K562 (cell line): ENCODE data around the gene FRRS1. TPM values are rescaled to one million over a fixed set of nuclear protein-coding genes. Genes with fewer than 3 reads are reported as not detected.

Experiments used
- ETS2 ChIP-seq: IDR thresholded peaks from 2 replicates; pipeline ENCODE4 v1.6.1; 2016; ENCODE audit warnings: borderline replicate concordance, missing genetic modification characterization, mild to moderate bottlenecking, moderate library complexity, missing compliant biosample characterization; ENCODE audit not compliant: poor library complexity, severe bottlenecking
- KDM1A ChIP-seq, 2 experiments: fragments of 450-650 bp; IDR thresholded peaks; 2 replicates each; pipeline ENCODE4 v1.6.1; 2016; ENCODE audit warnings: mild to moderate bottlenecking in 2 of 2
- polyA plus RNA-seq, 8 experiments: library from polyadenylated mRNA; depleted of rRNA in 4 of 8; stranded (reverse) in 5 of 8; unstranded in 3 of 8; fragments of >200 nt; fragmentation: Nextera tagmentation in 2 of 8; fragmentation: Illumina TruSeq in 1 of 8; extraction: Ambion mirVana in 2 of 8; extraction: Trizol in 1 of 8; gene quantifications; 2 replicates each; pipeline versions ENCODE4 v1.2.1 to v1.2.3, GENCODE V29; 2011 to 2014; ENCODE audit warnings: inconsistent platforms in 1 of 8, missing spikeins in 1 of 8
- total RNA-seq, 7 experiments: library from RNA; depleted of rRNA in 6 of 7; stranded (reverse); fragments of >200 nt in 6 of 7; fragmentation: Illumina TruSeq in 2 of 7; extraction: Trizol in 2 of 7; gene quantifications; 2 replicates each; pipeline versions ENCODE4 v1.2.1 to v1.2.3, GENCODE V29; 2011 to 2021; ENCODE audit warnings: low replicate concordance in 1 of 7
- TF ChIP-seq, protein P1 (sequence below): fragments of 200-600 bp; sonication (generic); IDR thresholded peaks from one replicate; pipeline ENCODE4 v1.6.1; 2012; ENCODE audit warnings: mild to moderate bottlenecking, low read depth, low read length, inconsistent platforms
- TF ChIP-seq, protein P2 (sequence below): sonication (generic); formaldehyde crosslinking; IDR thresholded peaks from 2 replicates; pipeline ENCODE4 v1.9.0; 2022; ENCODE audit warnings: mild to moderate bottlenecking, missing genetic modification reagents

FRRS1 gene
- total and polyA plus RNA-seq, 9 of the 15 experiments (the other 6 are each of a cell fraction or from before 2014, with no cell fraction given): 0.87 to 54.0 (median 23.7) TPM

DNA sequence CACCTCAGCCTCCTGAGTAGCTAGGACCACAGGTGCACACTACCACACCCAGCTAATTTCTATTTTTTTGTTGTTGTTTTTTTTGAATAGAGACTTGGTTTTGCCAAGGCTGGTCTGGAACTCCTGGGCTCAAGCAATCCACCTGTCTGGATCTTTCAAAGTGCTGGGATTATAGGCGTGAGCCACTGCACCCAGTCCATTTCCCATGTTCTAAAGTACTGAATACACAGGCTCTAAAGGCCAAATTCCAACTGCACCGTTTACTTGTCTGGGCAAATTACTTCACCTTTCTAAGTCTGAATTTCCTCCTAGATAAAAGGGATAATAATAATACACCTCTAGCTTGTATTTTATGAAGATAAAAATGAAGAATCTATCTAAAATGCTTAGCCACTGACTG lies 39.6 kb downstream of the FRRS1 start (continued):
- TF ChIP-seq, protein P1, sequence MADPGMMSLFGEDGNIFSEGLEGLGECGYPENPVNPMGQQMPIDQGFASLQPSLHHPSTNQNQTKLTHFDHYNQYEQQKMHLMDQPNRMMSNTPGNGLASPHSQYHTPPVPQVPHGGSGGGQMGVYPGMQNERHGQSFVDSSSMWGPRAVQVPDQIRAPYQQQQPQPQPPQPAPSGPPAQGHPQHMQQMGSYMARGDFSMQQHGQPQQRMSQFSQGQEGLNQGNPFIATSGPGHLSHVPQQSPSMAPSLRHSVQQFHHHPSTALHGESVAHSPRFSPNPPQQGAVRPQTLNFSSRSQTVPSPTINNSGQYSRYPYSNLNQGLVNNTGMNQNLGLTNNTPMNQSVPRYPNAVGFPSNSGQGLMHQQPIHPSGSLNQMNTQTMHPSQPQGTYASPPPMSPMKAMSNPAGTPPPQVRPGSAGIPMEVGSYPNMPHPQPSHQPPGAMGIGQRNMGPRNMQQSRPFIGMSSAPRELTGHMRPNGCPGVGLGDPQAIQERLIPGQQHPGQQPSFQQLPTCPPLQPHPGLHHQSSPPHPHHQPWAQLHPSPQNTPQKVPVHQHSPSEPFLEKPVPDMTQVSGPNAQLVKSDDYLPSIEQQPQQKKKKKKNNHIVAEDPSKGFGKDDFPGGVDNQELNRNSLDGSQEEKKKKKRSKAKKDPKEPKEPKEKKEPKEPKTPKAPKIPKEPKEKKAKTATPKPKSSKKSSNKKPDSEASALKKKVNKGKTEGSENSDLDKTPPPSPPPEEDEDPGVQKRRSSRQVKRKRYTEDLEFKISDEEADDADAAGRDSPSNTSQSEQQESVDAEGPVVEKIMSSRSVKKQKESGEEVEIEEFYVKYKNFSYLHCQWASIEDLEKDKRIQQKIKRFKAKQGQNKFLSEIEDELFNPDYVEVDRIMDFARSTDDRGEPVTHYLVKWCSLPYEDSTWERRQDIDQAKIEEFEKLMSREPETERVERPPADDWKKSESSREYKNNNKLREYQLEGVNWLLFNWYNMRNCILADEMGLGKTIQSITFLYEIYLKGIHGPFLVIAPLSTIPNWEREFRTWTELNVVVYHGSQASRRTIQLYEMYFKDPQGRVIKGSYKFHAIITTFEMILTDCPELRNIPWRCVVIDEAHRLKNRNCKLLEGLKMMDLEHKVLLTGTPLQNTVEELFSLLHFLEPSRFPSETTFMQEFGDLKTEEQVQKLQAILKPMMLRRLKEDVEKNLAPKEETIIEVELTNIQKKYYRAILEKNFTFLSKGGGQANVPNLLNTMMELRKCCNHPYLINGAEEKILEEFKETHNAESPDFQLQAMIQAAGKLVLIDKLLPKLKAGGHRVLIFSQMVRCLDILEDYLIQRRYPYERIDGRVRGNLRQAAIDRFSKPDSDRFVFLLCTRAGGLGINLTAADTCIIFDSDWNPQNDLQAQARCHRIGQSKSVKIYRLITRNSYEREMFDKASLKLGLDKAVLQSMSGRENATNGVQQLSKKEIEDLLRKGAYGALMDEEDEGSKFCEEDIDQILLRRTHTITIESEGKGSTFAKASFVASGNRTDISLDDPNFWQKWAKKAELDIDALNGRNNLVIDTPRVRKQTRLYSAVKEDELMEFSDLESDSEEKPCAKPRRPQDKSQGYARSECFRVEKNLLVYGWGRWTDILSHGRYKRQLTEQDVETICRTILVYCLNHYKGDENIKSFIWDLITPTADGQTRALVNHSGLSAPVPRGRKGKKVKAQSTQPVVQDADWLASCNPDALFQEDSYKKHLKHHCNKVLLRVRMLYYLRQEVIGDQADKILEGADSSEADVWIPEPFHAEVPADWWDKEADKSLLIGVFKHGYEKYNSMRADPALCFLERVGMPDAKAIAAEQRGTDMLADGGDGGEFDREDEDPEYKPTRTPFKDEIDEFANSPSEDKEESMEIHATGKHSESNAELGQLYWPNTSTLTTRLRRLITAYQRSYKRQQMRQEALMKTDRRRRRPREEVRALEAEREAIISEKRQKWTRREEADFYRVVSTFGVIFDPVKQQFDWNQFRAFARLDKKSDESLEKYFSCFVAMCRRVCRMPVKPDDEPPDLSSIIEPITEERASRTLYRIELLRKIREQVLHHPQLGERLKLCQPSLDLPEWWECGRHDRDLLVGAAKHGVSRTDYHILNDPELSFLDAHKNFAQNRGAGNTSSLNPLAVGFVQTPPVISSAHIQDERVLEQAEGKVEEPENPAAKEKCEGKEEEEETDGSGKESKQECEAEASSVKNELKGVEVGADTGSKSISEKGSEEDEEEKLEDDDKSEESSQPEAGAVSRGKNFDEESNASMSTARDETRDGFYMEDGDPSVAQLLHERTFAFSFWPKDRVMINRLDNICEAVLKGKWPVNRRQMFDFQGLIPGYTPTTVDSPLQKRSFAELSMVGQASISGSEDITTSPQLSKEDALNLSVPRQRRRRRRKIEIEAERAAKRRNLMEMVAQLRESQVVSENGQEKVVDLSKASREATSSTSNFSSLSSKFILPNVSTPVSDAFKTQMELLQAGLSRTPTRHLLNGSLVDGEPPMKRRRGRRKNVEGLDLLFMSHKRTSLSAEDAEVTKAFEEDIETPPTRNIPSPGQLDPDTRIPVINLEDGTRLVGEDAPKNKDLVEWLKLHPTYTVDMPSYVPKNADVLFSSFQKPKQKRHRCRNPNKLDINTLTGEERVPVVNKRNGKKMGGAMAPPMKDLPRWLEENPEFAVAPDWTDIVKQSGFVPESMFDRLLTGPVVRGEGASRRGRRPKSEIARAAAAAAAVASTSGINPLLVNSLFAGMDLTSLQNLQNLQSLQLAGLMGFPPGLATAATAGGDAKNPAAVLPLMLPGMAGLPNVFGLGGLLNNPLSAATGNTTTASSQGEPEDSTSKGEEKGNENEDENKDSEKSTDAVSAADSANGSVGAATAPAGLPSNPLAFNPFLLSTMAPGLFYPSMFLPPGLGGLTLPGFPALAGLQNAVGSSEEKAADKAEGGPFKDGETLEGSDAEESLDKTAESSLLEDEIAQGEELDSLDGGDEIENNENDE: no peak
- TF ChIP-seq, protein P2, sequence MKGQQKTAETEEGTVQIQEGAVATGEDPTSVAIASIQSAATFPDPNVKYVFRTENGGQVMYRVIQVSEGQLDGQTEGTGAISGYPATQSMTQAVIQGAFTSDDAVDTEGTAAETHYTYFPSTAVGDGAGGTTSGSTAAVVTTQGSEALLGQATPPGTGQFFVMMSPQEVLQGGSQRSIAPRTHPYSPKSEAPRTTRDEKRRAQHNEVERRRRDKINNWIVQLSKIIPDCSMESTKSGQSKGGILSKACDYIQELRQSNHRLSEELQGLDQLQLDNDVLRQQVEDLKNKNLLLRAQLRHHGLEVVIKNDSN: no peak
- TF ChIP-seq KDM1A (IDR thresholded peaks at IDR 0.05) (no peak), ETS2 (tag) (no peak)
